HG02970 (cell line): ENCODE measurements around the gene CCDC12.
"Not testable (repeated sequence)": the region's sequence is repeated elsewhere in the genome, so short reads cannot be mapped to it uniquely, and the experiment has no call there.

Experiments used
- ATAC-seq: cut with Tn5 transposase; IDR thresholded peaks from one replicate; pipeline ENCODE4 v1.9.1; 2021; ENCODE audit warnings: mild to moderate bottlenecking, moderate library complexity, moderate number of reproducible peaks; ENCODE audit not compliant: unreplicated experiment, low FRiP score

Gene CCDC12

GRCh38 chr3:46910914-46911313 lies 65.6 kb downstream of the CCDC12 start:
- not testable (repeated sequence) for ATAC-seq

GRCh38 chr3:46910166-46910760 lies 66.3 kb downstream of the CCDC12 start:
- no peak for ATAC-seq

GRCh38 chr3:46909535-46910161 lies 66.9 kb downstream of the CCDC12 start:
- no peak for ATAC-seq

GRCh38 chr3:46908986-46909534 lies 67.5 kb downstream of the CCDC12 start:
- ATAC-seq = no peak

GRCh38 chr3:46908294-46908985 lies 68.1 kb downstream of the CCDC12 start:
- ATAC-seq = no peak

GRCh38 chr3:46907960-46908293 lies 68.6 kb downstream of the CCDC12 start:
- no peak for ATAC-seq

- no peak for ATAC-seq
These were observed 69.3 kb downstream of the CCDC12 start for GRCh38 chr3:46907271-46907670.

- ATAC-seq = no peak
These were observed 70.0 kb downstream of the CCDC12 start for GRCh38 chr3:46906471-46907058.

GRCh38 chr3:46905661-46906451 lies 70.7 kb downstream of the CCDC12 start:
- ATAC-seq = no peak

- no peak for ATAC-seq
These were observed 71.4 kb downstream of the CCDC12 start for GRCh38 chr3:46905213-46905560.

- no peak for ATAC-seq
These were observed 72.0 kb downstream of the CCDC12 start for GRCh38 chr3:46904303-46905212.

GRCh38 chr3:46903341-46904302 lies 72.9 kb downstream of the CCDC12 start:
- ATAC-seq = no peak

- no peak for ATAC-seq
These were observed 74.3 kb downstream of the CCDC12 start for GRCh38 chr3:46902188-46902631.

- no peak for ATAC-seq
These were observed 74.9 kb downstream of the CCDC12 start for GRCh38 chr3:46901591-46902187.

- ATAC-seq = no peak
These were observed 75.5 kb downstream of the CCDC12 start for GRCh38 chr3:46901061-46901460.

GRCh38 chr3:46900356-46900755 lies 76.2 kb downstream of the CCDC12 start:
- ATAC-seq = no peak

- no peak for ATAC-seq
These were observed 76.6 kb downstream of the CCDC12 start for GRCh38 chr3:46900007-46900292.
